GM12891 (cell line): ENCODE measurements around the gene ERN1.

Source experiments
- PAX5 ChIP-seq: IDR thresholded peaks from 2 replicates; pipeline ENCODE4 v1.6.1; 2011; ENCODE audit warnings: low read length, moderate library complexity, mild to moderate bottlenecking; ENCODE audit not compliant: insufficient read depth, severe bottlenecking
- POLR2A ChIP-seq: IDR thresholded peaks from 2 replicates; pipeline ENCODE4 v1.6.1; 2011; ENCODE audit warnings: low read depth, low read length, control low read depth
- POLR2AphosphoS5 ChIP-seq: IDR thresholded peaks from 2 replicates; pipeline ENCODE4 v1.6.1; 2011; ENCODE audit warnings: low read depth, low read length, control low read depth
- POU2F2 ChIP-seq: IDR thresholded peaks from 2 replicates; pipeline ENCODE4 v1.6.1; 2011; ENCODE audit warnings: low read depth, mild to moderate bottlenecking, control low read depth, low read length, moderate library complexity
- TAF1 ChIP-seq: IDR thresholded peaks from 2 replicates; pipeline ENCODE4 v1.6.1; 2011; ENCODE audit warnings: low read depth, low read length, control low read depth

DNA sequence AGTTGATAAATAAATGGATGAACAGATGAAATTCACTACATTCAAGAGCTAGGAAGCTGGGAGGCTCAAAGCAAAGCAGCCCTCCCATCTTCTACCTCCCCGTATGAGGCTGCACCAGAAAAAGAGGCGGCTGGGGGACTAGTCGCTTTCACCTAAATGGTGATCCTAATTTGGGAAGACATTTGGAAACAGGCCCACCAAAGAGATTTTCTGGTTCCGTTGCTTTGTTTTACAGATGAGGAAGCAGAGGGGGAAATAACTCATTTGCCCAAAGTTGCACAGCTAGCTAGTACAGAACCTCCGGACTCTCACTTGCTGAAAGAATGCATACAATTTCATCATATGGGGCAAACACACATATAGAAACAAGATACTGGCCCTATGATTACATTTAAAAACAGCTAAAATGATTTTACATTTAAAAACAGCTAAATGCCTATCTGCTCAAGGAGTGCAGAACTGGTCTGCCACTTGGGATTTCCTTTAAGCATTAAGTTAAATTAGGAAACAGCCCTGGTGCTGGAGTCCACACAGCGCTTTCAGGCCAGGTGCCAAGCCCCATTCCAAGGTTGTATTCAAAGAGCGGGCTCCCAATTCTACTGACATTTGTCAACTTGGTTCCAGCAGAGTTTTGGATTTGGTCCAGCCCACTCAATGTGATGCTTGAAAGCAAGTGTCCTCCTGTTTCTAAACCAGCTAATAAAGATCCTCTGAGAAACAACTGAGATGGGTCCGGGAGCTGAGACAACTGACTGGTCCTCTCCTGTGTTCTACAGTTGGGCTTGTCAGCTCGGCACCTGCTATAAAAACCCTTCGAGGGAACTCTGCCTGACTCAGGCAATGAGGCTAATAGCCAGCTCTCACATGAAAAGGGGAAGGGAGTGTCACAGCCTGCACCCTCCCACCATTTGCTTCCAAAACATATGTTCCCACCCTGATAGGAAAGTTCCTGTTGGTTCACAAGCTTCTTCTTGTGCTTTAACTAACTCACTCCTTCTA, 11.7 kb downstream of the ERN1 start:
- TF ChIP-seq TAF1: no peak
- no peak for TF ChIP-seq POLR2A
- no peak for TF ChIP-seq POLR2AphosphoS5
- TF ChIP-seq POU2F2: no peak
- TF ChIP-seq PAX5: no peak
